ENCODE measurements around the gene TRAPPC6A.

The TRAPPC6A gene

DNA sequence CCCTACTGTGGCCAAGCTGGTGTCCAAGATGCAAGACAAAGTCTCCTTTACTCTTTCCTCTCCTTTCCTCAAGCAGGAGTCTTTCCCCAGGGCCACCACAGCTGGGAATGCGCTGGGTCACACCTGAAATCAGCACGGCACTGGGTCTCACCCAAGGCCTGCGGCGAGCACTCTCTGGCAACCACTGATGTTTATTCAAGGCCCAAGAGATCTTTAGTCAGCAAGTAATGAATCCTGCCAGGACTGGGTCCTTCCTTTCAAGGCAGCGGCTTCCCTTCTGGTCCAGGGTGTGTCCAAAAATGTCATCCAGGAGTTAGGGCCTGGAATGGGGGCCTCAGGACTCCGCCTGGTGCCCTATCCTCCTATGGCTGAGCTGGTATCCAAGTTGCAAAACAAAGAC is 24.6 kb upstream of the TRAPPC6A start:
- H3K4me3 Mint-ChIP-seq, result no peak overlapping the region
- no peaks in the 10 kb centered on the region for H3K4me1 Mint-ChIP-seq (ENCODE audit: low read depth)
- no peaks in the 10 kb centered on the region for H3K36me3 Mint-ChIP-seq (ENCODE audit: low read depth)
- no peaks in the 10 kb centered on the region for H3K27me3 Mint-ChIP-seq (ENCODE audit: low read depth)
- no peaks in the 10 kb centered on the region for H3K9me3 Mint-ChIP-seq
- no peak overlapping the region for H3K27ac Mint-ChIP-seq

DNA sequence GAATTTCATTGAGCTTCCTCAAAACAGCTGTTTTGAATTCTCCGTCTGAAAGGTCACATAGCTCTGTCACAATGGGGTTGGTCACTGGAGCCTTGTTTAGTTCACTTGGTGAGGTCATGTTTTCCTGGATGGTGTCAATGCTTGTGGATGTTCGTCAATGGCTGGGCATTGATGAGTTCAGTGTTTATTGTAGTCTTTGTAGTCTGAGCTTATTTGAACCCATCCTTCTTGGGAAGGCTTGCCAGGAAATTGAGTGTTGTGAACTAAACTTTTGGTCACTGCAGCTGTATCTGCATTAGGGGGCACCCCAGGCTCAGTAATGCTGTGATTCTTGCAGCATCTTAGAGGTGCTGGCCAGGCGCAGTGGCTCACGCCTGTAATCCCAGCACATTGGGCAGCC is 22.5 kb upstream of the TRAPPC6A start:
- Mint-ChIP-seq H3K27me3 (ENCODE audit: low read depth) (no peaks in the 10 kb centered on the region), H3K4me3 (no peak overlapping the region), H3K36me3 (ENCODE audit: low read depth) (no peaks in the 10 kb centered on the region), H3K9me3 (no peaks in the 10 kb centered on the region), H3K4me1 (ENCODE audit: low read depth) (no peaks in the 10 kb centered on the region), H3K27ac (no peak overlapping the region)

DNA sequence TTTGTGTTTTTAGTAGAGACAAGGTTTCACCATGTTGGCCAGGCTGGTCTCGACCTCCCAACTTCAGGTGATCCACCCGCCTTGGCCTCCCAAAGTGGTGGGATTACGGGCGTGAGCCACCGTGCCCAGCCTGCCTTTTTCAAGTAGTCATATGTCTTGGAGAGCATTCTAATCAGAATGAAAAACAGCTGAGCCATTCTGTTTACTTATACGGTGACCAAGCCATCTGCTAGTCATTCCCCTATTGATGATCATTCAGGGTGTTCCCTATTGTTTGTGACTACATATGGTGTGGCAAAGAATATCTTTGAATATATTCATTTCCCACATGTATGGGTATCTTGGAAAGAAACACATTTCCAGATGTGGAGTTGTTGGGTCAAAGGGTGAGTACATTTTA is 17.7 kb upstream of the TRAPPC6A start:
- Mint-ChIP-seq H3K27me3 (ENCODE audit: low read depth) (no peaks in the 10 kb centered on the region), H3K36me3 (ENCODE audit: low read depth) (no peaks in the 10 kb centered on the region), H3K4me1 (ENCODE audit: low read depth) (no peaks in the 10 kb centered on the region), H3K9me3 (no peaks in the 10 kb centered on the region), H3K27ac (no peak overlapping the region), H3K4me3 (no peak overlapping the region)

DNA sequence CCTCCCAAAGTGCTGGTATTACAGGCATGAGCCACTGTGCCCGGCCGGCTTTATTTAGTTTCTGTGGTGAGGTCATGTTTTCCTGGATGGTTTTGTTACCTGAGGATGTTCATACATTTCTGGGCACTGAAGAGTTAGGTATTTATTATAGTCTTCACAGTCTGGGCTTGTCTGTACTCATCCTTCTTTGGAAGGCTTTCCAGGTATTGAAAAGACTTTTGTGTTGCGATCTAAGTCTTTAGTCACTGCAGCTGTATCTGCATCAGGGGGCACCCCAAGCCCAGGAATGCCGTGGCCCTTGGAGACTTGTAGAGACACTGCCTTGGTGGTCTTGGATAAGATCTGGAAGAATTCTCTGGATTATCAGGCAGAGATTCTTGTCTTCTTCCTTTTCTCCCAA is 13.3 kb upstream of the TRAPPC6A start:
- H3K4me1 Mint-ChIP-seq (ENCODE audit: low read depth), result peaks cover 3% of the 10 kb centered on the region
- no peaks in the 10 kb centered on the region for H3K9me3 Mint-ChIP-seq
- H3K27me3 Mint-ChIP-seq (ENCODE audit: low read depth), result no peaks in the 10 kb centered on the region
- no peak overlapping the region for H3K4me3 Mint-ChIP-seq
- H3K27ac Mint-ChIP-seq, result no peak overlapping the region
- H3K36me3 Mint-ChIP-seq (ENCODE audit: low read depth), result no peaks in the 10 kb centered on the region

DNA sequence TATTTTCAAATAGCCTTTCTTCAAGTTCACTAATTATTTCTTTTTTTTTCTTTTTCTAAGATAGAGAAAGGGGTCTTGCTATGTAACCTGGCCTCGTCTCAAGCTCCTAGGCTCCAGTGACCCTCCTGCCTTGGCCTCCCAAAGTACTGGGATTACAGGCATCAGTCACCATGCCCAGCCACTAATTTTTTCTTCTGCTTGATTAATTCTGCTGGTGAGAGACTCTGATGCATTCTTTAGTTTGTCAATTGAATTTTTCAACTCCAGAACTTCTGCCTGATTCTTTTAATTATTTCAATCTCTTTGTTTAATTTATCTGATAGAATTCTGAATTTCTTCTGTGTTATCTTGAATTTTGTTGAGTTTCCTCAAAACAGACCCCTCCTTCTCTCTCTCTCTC is 11.9 kb upstream of the TRAPPC6A start:
- Mint-ChIP-seq H3K9me3 (no peaks in the 10 kb centered on the region), H3K36me3 (ENCODE audit: low read depth) (no peaks in the 10 kb centered on the region), H3K4me1 (ENCODE audit: low read depth) (peaks cover 3% of the 10 kb centered on the region), H3K27me3 (ENCODE audit: low read depth) (no peaks in the 10 kb centered on the region), H3K27ac (no peak overlapping the region), H3K4me3 (no peak overlapping the region)

DNA sequence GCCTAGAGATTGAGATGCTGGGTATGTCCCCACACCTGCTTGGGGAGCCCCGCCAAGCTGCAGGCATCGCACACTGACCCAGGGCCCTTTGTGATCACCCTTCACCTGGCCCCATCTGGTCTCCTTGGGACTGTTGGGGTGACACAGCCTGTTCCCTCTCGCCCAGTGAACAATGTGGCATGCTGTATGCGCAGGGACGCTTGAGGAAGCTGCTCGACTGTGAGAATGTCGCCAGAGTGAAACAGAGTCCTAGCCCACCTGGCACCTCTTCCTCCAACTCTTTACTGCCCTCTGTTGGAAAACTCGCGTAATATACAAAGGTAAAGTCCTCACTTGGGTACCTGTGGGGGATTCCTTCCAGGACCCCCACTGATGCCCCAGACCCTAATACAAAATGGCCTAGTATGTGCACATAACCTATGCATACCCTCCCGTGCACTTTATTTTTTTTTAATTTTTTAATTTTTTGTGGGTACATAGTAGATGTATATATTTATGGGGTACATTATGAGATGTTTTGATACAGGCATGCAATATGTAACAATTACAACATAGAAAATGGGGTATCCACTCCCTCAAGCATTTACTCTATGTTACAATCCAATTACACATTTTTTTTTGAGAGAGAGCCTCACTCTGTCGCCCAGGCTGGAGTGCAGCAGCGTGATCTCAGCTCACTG is 9.5 kb upstream of the TRAPPC6A start:
- no peaks in the 10 kb centered on the region for H3K9me3 Mint-ChIP-seq
- H3K4me3 Mint-ChIP-seq, result no peak overlapping the region
- H3K27ac Mint-ChIP-seq, result no peak overlapping the region
- peaks cover 5% of the 10 kb centered on the region for H3K4me1 Mint-ChIP-seq (ENCODE audit: low read depth)
- no peaks in the 10 kb centered on the region for H3K27me3 Mint-ChIP-seq (ENCODE audit: low read depth)
- peaks cover 3% of the 10 kb centered on the region for H3K36me3 Mint-ChIP-seq (ENCODE audit: low read depth)

DNA sequence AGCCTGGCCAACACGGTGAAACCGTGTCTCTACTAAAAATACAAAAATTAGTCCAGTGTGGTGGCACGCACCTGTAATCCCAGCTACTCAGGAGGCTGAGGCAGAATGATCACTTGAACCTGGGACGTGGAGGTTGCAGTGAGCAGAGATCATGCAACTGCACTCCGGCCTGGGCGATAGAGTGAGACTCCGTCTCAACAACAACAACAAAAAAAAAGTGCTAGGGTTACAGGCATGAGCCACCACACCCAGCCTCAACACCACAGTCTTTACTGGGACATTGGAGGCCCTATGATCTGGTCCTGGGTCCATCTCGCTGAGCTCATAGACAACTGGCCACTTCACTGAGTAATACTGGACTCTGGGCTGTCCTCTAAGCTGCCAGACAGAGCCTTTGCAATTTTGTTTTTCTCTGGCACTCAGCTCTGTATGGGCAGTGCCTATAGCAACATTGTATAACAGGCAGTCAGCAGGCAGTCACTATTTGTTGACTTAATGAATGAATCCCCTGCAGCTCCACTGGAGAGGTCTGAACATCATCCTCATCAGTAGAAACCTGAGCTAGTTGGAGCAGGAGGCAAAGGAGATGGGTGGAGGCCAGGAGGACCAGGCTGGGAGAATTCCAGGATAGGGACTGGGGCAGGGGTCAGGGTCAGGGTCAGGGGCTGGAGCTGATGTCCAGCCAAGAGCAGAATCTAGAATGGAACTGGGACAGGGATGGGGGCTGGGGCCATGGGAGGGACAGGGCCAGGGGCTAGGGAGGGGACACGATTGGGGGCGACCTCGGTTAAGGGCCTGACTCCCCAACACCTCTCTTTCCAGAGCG is 8.7 kb upstream of the TRAPPC6A start:
- Mint-ChIP-seq H3K27ac (no peak overlapping the region), H3K4me1 (ENCODE audit: low read depth) (peaks cover 5% of the 10 kb centered on the region), H3K4me3 (no peak overlapping the region), H3K27me3 (ENCODE audit: low read depth) (no peaks in the 10 kb centered on the region), H3K9me3 (no peaks in the 10 kb centered on the region), H3K36me3 (ENCODE audit: low read depth) (peaks cover 4% of the 10 kb centered on the region)

DNA sequence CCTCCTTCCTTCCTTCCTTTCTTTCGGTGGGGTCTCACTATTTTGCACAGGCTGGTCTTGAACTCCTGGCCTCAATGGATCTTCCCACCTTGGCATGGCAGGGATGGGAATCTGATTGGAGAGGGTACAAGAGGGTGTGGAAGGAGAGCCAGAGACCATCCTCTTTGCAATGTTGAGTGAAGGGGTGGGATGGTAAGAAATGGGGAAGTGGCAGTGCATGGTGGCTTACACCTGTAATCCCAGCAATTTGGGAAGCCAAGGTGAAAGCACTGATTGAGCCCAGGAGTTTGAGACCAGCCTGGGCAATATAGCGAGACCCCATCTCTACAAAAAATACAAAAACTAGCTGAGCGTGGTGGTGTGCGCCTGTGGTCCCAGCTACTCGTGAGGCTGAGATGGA is 6.1 kb upstream of the TRAPPC6A start:
- H3K4me3 Mint-ChIP-seq, result no peak overlapping the region
- no peaks in the 10 kb centered on the region for H3K27me3 Mint-ChIP-seq (ENCODE audit: low read depth)
- H3K4me1 Mint-ChIP-seq (ENCODE audit: low read depth), result peaks cover 19% of the 10 kb centered on the region
- no peak overlapping the region for H3K27ac Mint-ChIP-seq
- H3K36me3 Mint-ChIP-seq (ENCODE audit: low read depth), result peaks cover 10% of the 10 kb centered on the region
- H3K9me3 Mint-ChIP-seq, result no peaks in the 10 kb centered on the region

DNA sequence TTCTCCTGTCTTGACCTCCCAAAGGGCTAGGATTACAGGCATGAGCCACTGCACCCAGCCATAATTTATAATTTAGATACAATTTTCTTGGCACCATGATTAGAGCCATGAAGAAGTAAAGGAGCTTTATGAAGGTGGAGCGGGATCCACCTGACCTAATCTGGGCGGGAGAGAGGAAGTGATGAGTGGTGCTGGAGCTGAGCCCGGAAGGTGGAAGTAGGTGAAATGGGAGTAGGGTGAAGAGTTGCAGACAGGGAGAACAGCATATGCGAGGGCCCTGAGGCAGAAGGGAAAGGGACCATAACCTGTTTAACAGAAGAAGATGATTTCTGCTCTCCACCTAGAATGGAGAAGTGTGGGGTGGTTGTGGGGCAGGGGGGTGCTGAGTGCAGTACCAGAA is 4.7 kb upstream of the TRAPPC6A start:
- H3K9me3 Mint-ChIP-seq, result no peaks in the 10 kb centered on the region
- peaks cover 11% of the 10 kb centered on the region for H3K36me3 Mint-ChIP-seq (ENCODE audit: low read depth)
- H3K4me3 Mint-ChIP-seq, result no peak overlapping the region
- peaks cover 21% of the 10 kb centered on the region for H3K4me1 Mint-ChIP-seq (ENCODE audit: low read depth)
- H3K27ac Mint-ChIP-seq, result no peak overlapping the region
- H3K27me3 Mint-ChIP-seq (ENCODE audit: low read depth), result no peaks in the 10 kb centered on the region

DNA sequence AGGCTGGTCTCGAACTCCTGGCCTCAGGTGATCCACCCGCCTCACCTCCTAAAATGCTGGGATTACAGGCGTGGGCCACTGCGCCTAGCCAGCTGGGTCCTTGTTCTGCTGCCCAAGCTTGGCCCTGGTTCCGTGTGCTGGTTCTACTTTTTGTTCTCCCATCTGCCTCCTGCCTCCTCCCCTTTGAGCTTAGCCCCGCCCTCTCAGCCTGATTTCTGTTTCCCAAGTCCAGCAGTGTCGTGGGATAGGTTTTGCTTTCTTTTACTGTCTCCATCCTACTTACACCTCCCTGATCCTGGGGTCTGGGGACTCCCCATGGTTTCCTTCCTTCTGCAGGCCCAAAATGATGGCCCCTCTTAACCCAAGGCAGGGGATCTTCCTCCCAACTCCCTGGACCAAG is 2.9 kb upstream of the TRAPPC6A start:
- Mint-ChIP-seq H3K4me1 (ENCODE audit: low read depth) (peaks cover 21% of the 10 kb centered on the region), H3K27me3 (ENCODE audit: low read depth) (no peaks in the 10 kb centered on the region), H3K4me3 (peak overlapping the region; percentile 71), H3K9me3 (no peaks in the 10 kb centered on the region), H3K27ac (no peak overlapping the region), H3K36me3 (ENCODE audit: low read depth) (peaks cover 11% of the 10 kb centered on the region)

DNA sequence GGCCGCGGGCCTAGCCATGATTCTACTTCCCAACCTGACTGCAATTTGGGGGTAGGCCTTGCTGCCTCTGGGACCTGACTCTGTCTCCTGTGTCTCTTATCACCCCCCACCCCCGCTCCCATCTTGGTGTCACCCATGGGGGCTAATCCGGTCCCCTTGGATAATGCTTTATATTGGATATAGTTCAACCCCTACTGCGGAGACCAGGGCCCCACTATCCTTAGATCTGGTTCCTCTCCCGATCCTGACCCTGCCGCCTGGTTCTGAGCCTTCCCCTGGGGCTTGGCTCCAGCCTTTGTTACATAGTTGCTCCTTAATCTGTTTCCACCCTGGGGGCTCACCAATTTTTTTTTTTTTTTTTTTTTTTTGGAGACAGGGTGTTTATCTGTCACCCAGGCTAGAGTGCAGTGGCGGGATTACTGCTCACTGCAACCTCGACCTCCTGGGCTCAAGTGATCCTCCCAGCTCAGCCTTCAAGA is 1.9 kb upstream of the TRAPPC6A start:
- H3K36me3 Mint-ChIP-seq (ENCODE audit: low read depth), result peaks cover 11% of the 10 kb centered on the region
- peaks cover 24% of the 10 kb centered on the region for H3K4me1 Mint-ChIP-seq (ENCODE audit: low read depth)
- peak overlapping the region; percentile 71 for H3K4me3 Mint-ChIP-seq
- no peaks in the 10 kb centered on the region for H3K9me3 Mint-ChIP-seq
- no peaks in the 10 kb centered on the region for H3K27me3 Mint-ChIP-seq (ENCODE audit: low read depth)
- H3K27ac Mint-ChIP-seq, result peak overlapping the region; percentile 49

DNA sequence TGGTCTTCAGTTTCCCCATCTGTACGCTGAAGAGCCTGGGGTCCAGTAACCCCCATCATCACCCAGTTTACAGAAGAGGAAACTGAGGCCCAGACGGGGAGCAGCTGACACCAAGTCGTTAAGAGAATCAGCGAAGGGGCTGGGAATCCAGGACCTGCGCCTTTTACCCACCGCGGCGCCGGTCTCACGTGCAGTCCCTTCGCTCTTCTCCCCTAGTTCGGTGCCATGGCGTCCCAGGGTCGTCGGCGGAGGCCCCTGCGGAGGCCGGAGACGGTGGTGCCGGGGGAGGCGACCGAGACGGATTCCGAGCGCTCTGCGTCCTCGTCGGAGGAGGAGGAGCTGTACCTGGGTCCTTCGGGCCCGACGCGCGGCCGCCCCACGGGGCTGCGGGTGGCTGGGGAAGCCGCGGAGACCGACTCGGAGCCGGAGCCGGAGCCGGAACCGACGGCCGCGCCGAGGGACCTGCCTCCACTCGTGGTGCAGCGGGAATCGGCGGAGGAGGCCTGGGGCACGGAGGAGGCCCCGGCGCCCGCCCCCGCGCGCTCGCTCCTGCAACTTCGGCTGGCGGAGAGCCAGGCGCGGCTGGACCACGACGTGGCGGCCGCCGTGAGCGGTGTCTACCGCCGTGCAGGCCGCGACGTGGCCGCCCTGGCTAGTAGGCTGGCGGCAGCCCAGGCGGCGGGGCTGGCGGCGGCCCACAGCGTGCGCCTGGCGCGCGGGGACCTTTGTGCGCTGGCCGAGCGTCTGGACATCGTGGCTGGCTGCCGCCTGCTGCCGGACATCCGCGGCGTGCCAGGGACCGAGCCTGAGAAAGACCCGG is 1.2 kb upstream of the TRAPPC6A start:
- Mint-ChIP-seq H3K27ac (peak overlapping the region; percentile 97), H3K4me1 (ENCODE audit: low read depth) (peaks cover 22% of the 10 kb centered on the region), H3K27me3 (ENCODE audit: low read depth) (no peaks in the 10 kb centered on the region), H3K36me3 (ENCODE audit: low read depth) (peaks cover 11% of the 10 kb centered on the region), H3K9me3 (no peaks in the 10 kb centered on the region), H3K4me3 (peak overlapping the region; percentile 92)

DNA sequence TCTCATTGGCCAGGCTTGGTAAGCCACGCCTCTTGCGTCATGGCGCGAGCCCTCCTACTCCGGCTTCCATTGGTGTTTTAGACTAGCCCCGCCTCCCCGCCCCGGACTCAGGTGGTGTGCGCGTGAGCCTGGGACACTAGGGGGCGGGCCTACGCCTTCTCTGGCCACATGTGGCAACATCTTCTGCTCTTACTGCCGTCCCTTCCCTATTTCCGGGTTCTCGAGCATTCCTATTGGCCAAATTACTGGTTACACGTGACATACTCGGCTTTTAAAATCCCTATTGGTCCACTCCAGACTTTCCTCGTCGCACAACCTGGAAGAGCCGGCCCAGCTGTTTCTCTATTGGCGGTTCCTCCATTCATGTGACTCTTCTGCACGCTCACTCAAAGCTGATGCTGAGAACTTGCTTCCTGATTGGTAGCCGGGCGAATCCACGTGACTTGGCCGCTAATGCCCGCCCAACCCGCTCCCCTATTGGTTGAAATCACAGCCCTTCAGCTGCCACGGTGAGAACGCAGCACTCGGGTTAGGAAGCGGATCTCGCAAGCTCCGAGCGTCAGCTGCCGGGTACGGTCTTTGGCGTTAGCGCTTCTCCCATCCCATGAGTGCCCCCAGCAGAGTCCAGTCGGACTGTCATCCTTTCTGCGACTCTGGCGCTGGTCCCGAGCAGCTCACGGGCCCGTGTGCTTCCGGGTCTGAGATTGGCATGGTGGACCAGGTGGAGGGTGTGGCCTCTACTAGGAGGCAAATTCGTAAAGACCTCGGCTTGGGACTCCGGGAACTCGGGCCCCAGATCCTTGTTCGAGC is 430 bp upstream of the TRAPPC6A start, which contains the start of gene BLOC1S3:
Gene BLOC1S3, plus strand, starts transcription at position 523 of the 810 bp plus-strand sequence. CDS start 513 bp downstream, outside the sequence.
- peaks cover 11% of the 10 kb centered on the region for H3K36me3 Mint-ChIP-seq (ENCODE audit: low read depth)
- peak within 1 kb of the TSS; percentile 97 for H3K27ac Mint-ChIP-seq
- peak within 1 kb of the TSS; percentile 92 for H3K4me3 Mint-ChIP-seq
- peaks cover 27% of the 10 kb centered on the region for H3K4me1 Mint-ChIP-seq (ENCODE audit: low read depth)
- H3K27me3 Mint-ChIP-seq (ENCODE audit: low read depth), result no peaks in the 10 kb centered on the region
- no peaks in the 10 kb centered on the region for H3K9me3 Mint-ChIP-seq

Data from T-helper 1 cell treated with Interleukin-12 subunit alpha and Interleukin-12 subunit beta and Interleukin-4 antibody, amounts not matched to agents 30 μg/mL and 1 μg/mL, for 36 hours (primary cell).